ENCODE data around the gene PTGES3. TPM values are rescaled to one million over a fixed set of nuclear protein-coding genes. Genes with fewer than 3 reads are reported as not detected.
"Not testable (repeated sequence)": the region's sequence is repeated elsewhere in the genome, so short reads cannot be mapped to it uniquely, and the experiment has no call there.

Gene PTGES3
- total RNA-seq = 100 to 1,000 TPM in 5 of 7 donors, 10 to 100 TPM in 2; 84.1 to 163 (median 133) TPM
- polyA plus RNA-seq = 100 to 1,000 TPM in 2 of 3 donors, 10 to 100 TPM in 1; 80.6 to 154 (median 114) TPM
- long read RNA-seq, donor 1, transcript PTGES3-201 (8 exons, 1,920 nt) = major isoform, 77 of 99 reads
- long read RNA-seq, donor 1, partial matches to known transcripts = 15 of 99 reads
- long read RNA-seq, donor 1, other reads (novel, unspliced or antisense) = 5 of 99 reads
- long read RNA-seq, donor 2, transcript PTGES3-201 (8 exons, 1,920 nt) = major isoform, 65 of 85 reads
- long read RNA-seq, donor 2, partial matches to known transcripts = 15 of 85 reads
- long read RNA-seq, donor 2, other reads (novel, unspliced or antisense) = 0 of 85 reads

GRCh38 chr12:56688129-56688845, at the start of gene PTGES3:
Gene PTGES3, minus strand, starts transcription at chr12:56688284. Its CDS starts 285 bp downstream, at chr12:56687999.
- WGBS, 5 donors = 0 to 1% (median 0%) methylated on average over 41 to 64 of the region's 64 CpGs
- Histone ChIP-seq H3K9me3 (no peaks in the 10 kb centered on the region), H3K4me3 (peak within 1 kb of the TSS; percentile 67 to 98 (median 90)), H3K27ac (peak within 1 kb of the TSS; percentile 99 to 100 (median 100)), H3K4me1 (peaks cover 9 to 55% (median 34%) of the 10 kb centered on the region in 6 donors), H3K36me3 (no peaks in the 10 kb centered on the region), H3K27me3 (replicated peaks in 1 of 7) (no peaks in the 10 kb centered on the region)
- intact Hi-C loops (cut with DNase I; ENCODE audit: low total_unique reads) = no loop called here
- DNase-seq = peak; percentile 98
- TF ChIP-seq POLR2AphosphoS5 (IDR thresholded peaks at IDR 0.05) (peak; percentile 98 to 99 (median 99)), POLR2A (IDR thresholded peaks at IDR 0.05) (peak; percentile 42 to 81 (median 44)), CTCF (IDR thresholded peaks at IDR 0.05 in 8 of 11, conservative IDR thresholded peaks at IDR 0.05 in 3 of 11) (peak in 3 of 11 experiments; percentile 21 to 40 (median 35))

DNA sequence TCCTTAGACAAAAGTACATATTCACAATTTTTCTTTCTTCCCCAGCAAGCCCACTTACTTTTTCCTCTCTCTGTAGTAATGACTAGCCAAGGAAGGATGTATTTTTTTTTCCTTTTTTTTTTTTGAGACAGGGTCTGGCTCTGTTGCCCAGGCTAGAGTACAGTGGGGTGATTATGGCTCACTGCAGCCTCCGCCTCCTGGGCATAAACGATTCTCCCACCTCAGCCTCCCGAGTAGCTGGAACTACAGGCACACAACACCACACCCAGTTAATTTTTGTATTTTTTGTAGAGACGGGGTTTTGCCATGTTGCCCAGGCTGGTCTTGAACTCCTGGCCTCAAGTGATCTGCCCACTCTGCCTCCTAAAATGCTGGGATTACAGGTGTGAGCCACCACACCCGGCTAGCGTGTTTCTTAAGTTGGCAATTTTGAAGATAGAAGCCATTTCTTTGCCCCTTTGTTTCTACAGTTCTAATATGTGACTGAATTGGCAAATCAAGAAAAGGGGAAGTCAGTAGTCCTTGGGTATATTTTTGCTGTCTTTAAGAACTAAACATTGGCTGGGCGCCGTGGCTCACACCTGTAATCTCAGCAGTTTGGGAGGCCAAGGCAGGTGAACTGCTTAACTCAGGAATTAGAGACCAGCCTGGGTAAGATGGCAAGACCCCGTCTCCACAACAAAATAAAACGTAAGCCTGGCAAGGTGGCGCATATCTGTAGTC, 40.2 kb upstream of the PTGES3 start:
- intact Hi-C loops (cut with DNase I; ENCODE audit: low total_unique reads) = no loop called here
- Histone ChIP-seq H3K27me3 (replicated peaks in 1 of 7) (no peaks in the 10 kb centered on the region), H3K27ac (no peak overlapping the region), H3K4me1 (peaks cover 4 to 25% (median 16%) of the 10 kb centered on the region in 6 donors), H3K9me3 (no peaks in the 10 kb centered on the region), H3K4me3 (no peak overlapping the region), H3K36me3 (peaks cover 0 to 50% (median 23%) of the 10 kb centered on the region in 6 donors)
- no peak for DNase-seq
- WGBS, 5 donors = 90 to 94% (median 91%) methylated on average over 11 of the region's 11 CpGs
- TF ChIP-seq CTCF (IDR thresholded peaks at IDR 0.05 in 8 of 11, conservative IDR thresholded peaks at IDR 0.05 in 3 of 11) (no peak), POLR2AphosphoS5 (IDR thresholded peaks at IDR 0.05) (no peak), POLR2A (IDR thresholded peaks at IDR 0.05) (no peak)

- peaks cover 0 to 48% (median 9%) of the 10 kb centered on the region in 6 donors for H3K36me3 ChIP-seq
- intact Hi-C loops (cut with DNase I; ENCODE audit: low total_unique reads); DNase-seq: not testable (repeated sequence)
These were observed 38.2 kb upstream of the PTGES3 start for GRCh38 chr12:56726196-56726675.

DNA sequence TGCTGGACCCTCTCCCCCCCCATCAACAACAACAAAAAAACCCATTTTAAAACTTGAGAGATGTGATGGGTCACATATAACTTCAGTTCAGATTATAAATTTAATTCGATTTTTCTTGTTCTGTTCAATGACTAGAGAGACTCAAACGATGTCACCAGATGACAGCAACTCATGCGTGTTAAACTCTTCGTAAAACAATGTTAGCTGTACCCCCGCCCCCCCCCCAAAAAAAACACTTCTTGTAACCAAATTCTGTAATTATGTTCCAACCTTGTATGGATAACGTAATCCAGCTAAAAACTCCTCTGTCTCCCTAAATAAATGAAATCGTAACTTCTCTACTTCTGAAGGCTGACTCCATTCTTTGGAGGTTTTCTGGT, 37.6 kb upstream of the PTGES3 start:
- 25 to 33% (median 32%) methylated on average over 7 of the region's 7 CpGs for WGBS, 5 donors
- H3K27me3 ChIP-seq (replicated peaks in 1 of 7) = no peaks in the 10 kb centered on the region
- peak overlapping the region; percentile 93 to 98 (median 95) for H3K27ac ChIP-seq
- H3K4me3 ChIP-seq = peak overlapping the region; percentile 64 to 98 (median 76)
- H3K9me3 ChIP-seq = no peaks in the 10 kb centered on the region
- peaks cover 0 to 48% (median 8%) of the 10 kb centered on the region in 6 donors for H3K36me3 ChIP-seq
- TF ChIP-seq POLR2A (IDR thresholded peaks at IDR 0.05) (no peak), CTCF (IDR thresholded peaks at IDR 0.05 in 8 of 11, conservative IDR thresholded peaks at IDR 0.05 in 3 of 11) (peak in 1 of 11 experiments; percentile 6)
- H3K4me1 ChIP-seq = peaks cover 30 to 51% (median 42%) of the 10 kb centered on the region in 6 donors
- intact Hi-C loops (cut with DNase I; ENCODE audit: low total_unique reads) = no loop called here
- no peak for DNase-seq

More at GRCh38 chr12:56726196-56726675, 38.2 kb upstream of the PTGES3 start:
- peak overlapping the region in 2 of 8 donors; percentile 67 to 98 for H3K4me3 ChIP-seq
- not testable (repeated sequence) for H3K9me3 ChIP-seq; H3K27me3 ChIP-seq (replicated peaks in 1 of 7)
- peaks cover 24 to 46% (median 37%) of the 10 kb centered on the region in 6 donors for H3K4me1 ChIP-seq
- 90 to 94% (median 91%) methylated on average over 15 of the region's 15 CpGs for WGBS, 5 donors
- H3K27ac ChIP-seq = peak overlapping the region; percentile 93 to 98 (median 95)
